ENCODE data around the gene ZNF844.
"Not testable (repeated sequence)": the region's sequence is repeated elsewhere in the genome, so short reads cannot be mapped to it uniquely, and the experiment has no call there.

Gene ZNF844

GRCh38 chr19:12092956-12093355 is 28.4 kb downstream of the ZNF844 start:
- DNase-seq: no peak

GRCh38 chr19:12093777-12094176 is 29.2 kb downstream of the ZNF844 start:
- DNase-seq: no peak

GRCh38 chr19:12095111-12095790 is 30.7 kb downstream of the ZNF844 start:
- no peak for DNase-seq

GRCh38 chr19:12098040-12098439 is 33.5 kb downstream of the ZNF844 start:
- DNase-seq: no peak

GRCh38 chr19:12103909-12104308 is 39.4 kb downstream of the ZNF844 start:
- not testable (repeated sequence) for DNase-seq

- no peak for DNase-seq
Measured at GRCh38 chr19:12111176-12111575, 46.6 kb downstream of the ZNF844 start.

- DNase-seq: no peak
Measured at GRCh38 chr19:12111943-12112637, 47.6 kb downstream of the ZNF844 start.

- no peak for DNase-seq
Measured at GRCh38 chr19:12112701-12113100, 48.2 kb downstream of the ZNF844 start.

- no peak for DNase-seq
Measured at GRCh38 chr19:12113121-12113520, 48.6 kb downstream of the ZNF844 start.

- DNase-seq: no peak
Measured at GRCh38 chr19:12117201-12117970, 52.9 kb downstream of the ZNF844 start.

GRCh38 chr19:12126707-12127106 is 62.2 kb downstream of the ZNF844 start:
- no peak for DNase-seq

Measured in GDM1 (cell line).